ENCODE data around the gene CCDC134. TPM values are rescaled to one million over a fixed set of nuclear protein-coding genes. Genes with fewer than 3 reads are reported as not detected.

CCDC134 gene
- total and polyA plus RNA-seq, 2 donors (not counting 1 experiment from before 2014, with no cell fraction given), result 3.0 to 13.7 TPM

DNA sequence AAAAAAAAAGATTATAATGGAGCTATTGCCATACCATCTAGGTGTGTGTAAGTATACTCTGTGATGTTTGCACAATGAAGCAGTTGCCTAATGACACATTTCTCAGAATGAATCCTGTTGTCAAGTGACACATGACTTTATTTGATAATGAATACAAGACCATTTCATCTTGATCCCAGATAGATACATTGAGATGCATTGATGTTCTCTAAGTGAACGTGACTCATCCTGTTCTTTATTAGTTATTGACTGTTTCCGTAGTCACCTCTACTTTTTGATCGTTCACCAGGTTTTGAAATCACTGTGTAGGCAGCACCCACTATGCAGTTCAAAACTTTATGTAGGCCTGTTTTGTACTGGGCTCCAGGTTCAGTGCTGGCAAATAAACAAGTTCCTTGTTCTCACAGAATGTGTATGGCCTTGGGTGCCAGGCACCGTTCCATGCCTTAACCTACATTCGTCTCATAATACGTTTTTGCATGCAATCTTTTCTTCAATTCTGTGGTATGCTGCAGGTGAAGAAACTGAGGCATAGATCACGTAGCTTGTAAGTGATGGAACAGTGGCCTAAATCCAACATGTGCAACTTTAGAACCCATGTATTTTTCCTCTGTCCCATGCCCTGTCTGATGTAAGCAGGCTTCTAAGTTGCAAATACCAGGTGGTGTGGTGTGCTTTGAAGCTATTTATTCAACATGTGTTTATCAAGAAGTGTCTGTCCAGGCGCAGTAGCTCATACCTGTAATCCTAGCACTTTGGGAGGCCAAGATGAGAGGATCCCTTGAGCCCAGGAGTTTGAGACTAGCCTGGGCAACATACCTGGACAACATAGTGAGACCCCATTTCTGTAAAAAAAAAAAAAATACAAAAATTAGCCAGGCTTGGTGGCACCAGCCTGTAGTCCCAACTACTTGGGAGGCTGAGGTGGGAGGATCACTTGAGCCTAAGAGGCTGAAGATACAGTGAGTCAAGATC, 42.8 kb downstream of the CCDC134 start:
- H4K20me1 ChIP-seq (ENCODE audit: control insufficient read depth, extremely low read depth, insufficient read depth, low read length), result peaks cover 9% of the 10 kb centered on the region
- H3K36me3 ChIP-seq (ENCODE audit: control insufficient read depth, insufficient read depth, low read length), result peaks cover 9% of the 10 kb centered on the region
- no peak for TF ChIP-seq EZH2 (IDR thresholded peaks at IDR 0.05; ENCODE audit: low read length, missing control alignments)
- H2AFZ ChIP-seq (ENCODE audit: low read length), result no peak overlapping the region
- H3K4me1 ChIP-seq (ENCODE audit: control insufficient read depth, extremely low read depth, insufficient read depth, low read length), result no peaks in the 10 kb centered on the region
- no peak for DNase-seq (ENCODE audit: low read depth in 2 of 2)
- no peak overlapping the region for H3K4me2 ChIP-seq (ENCODE audit: extremely low read depth, insufficient read depth, low read length)
- no peak overlapping the region for H3K9ac ChIP-seq (ENCODE audit: insufficient read depth, low read length)
- H3K4me3 ChIP-seq (replicated peaks in 1 of 4; ENCODE audit: control extremely low read depth in 1 of 4, insufficient read depth in 1 of 4, low read depth in 3 of 4, low read length in 4 of 4), result no peak overlapping the region
- no peak overlapping the region for H3K27ac ChIP-seq (ENCODE audit: insufficient read depth, low read length)
- H3K27me3 ChIP-seq (ENCODE audit: control insufficient read depth, insufficient read depth, low read length), result no peaks in the 10 kb centered on the region
- no peaks in the 10 kb centered on the region for H3K9me3 ChIP-seq (ENCODE audit: control insufficient read depth, insufficient read depth, low read depth, low read length)
- H3K79me2 ChIP-seq (ENCODE audit: control insufficient read depth, insufficient read depth, low read length), result peaks cover 74% of the 10 kb centered on the region

DNA sequence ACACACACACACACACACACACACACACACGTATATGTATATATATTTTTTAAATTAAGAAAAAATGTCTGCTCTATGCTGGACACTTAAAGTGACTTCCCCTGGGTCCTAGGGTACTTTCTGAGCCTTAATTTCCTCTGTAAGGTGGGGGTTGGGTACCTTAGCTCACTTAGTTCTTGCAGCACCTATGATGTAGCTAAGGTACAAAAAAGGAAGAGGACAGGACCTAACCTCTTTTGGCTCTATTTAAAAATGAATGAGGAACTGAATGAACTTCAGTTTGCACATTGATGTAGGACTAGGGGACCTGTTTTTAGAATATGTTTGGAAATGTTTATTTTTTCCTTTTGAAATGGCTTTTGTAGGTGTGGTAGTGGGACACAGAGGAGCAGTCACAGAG, 43.6 kb downstream of the CCDC134 start:
- Histone ChIP-seq H3K4me3 (replicated peaks in 1 of 4; ENCODE audit: control extremely low read depth in 1 of 4, insufficient read depth in 1 of 4, low read depth in 3 of 4, low read length in 4 of 4) (no peak overlapping the region), H3K9ac (ENCODE audit: insufficient read depth, low read length) (no peak overlapping the region), H3K27me3 (ENCODE audit: control insufficient read depth, insufficient read depth, low read length) (no peaks in the 10 kb centered on the region), H3K36me3 (ENCODE audit: control insufficient read depth, insufficient read depth, low read length) (peaks cover 5% of the 10 kb centered on the region), H3K79me2 (ENCODE audit: control insufficient read depth, insufficient read depth, low read length) (peaks cover 73% of the 10 kb centered on the region), H3K9me3 (ENCODE audit: control insufficient read depth, insufficient read depth, low read depth, low read length) (no peaks in the 10 kb centered on the region), H2AFZ (ENCODE audit: low read length) (no peak overlapping the region), H3K4me2 (ENCODE audit: extremely low read depth, insufficient read depth, low read length) (no peak overlapping the region), H3K27ac (ENCODE audit: insufficient read depth, low read length) (no peak overlapping the region), H4K20me1 (ENCODE audit: control insufficient read depth, extremely low read depth, insufficient read depth, low read length) (peaks cover 9% of the 10 kb centered on the region), H3K4me1 (ENCODE audit: control insufficient read depth, extremely low read depth, insufficient read depth, low read length) (no peaks in the 10 kb centered on the region)
- DNase-seq (ENCODE audit: low read depth in 2 of 2), result no peak
- TF ChIP-seq CTCF (conservative IDR thresholded peaks at IDR 0.05 in 1 of 2, IDR thresholded peaks at IDR 0.05 in 1 of 2; ENCODE audit: low read depth in 1 of 2, low read length in 2 of 2), result no peak
- no peak for TF ChIP-seq EZH2 (IDR thresholded peaks at IDR 0.05; ENCODE audit: low read length, missing control alignments)

- H3K9me3 ChIP-seq (ENCODE audit: control insufficient read depth, insufficient read depth, low read depth, low read length), result no peaks in the 10 kb centered on the region
- H3K79me2 ChIP-seq (ENCODE audit: control insufficient read depth, insufficient read depth, low read length), result peaks cover 71% of the 10 kb centered on the region
- H3K9ac ChIP-seq (ENCODE audit: insufficient read depth, low read length), result no peak overlapping the region
- no peak overlapping the region for H3K4me3 ChIP-seq (replicated peaks in 1 of 4; ENCODE audit: control extremely low read depth in 1 of 4, insufficient read depth in 1 of 4, low read depth in 3 of 4, low read length in 4 of 4)
- no peak overlapping the region for H3K4me2 ChIP-seq (ENCODE audit: extremely low read depth, insufficient read depth, low read length)
- no peak overlapping the region for H3K27ac ChIP-seq (ENCODE audit: insufficient read depth, low read length)
- no peak overlapping the region for H2AFZ ChIP-seq (ENCODE audit: low read length)
- TF ChIP-seq EZH2 (IDR thresholded peaks at IDR 0.05; ENCODE audit: low read length, missing control alignments), result no peak
- no peak for TF ChIP-seq CTCF (conservative IDR thresholded peaks at IDR 0.05 in 1 of 2, IDR thresholded peaks at IDR 0.05 in 1 of 2; ENCODE audit: low read depth in 1 of 2, low read length in 2 of 2)
- peaks cover 9% of the 10 kb centered on the region for H4K20me1 ChIP-seq (ENCODE audit: control insufficient read depth, extremely low read depth, insufficient read depth, low read length)
- H3K36me3 ChIP-seq (ENCODE audit: control insufficient read depth, insufficient read depth, low read length), result peaks cover 3% of the 10 kb centered on the region
- no peaks in the 10 kb centered on the region for H3K27me3 ChIP-seq (ENCODE audit: control insufficient read depth, insufficient read depth, low read length)
- no peak for DNase-seq (ENCODE audit: low read depth in 2 of 2)
- H3K4me1 ChIP-seq (ENCODE audit: control insufficient read depth, extremely low read depth, insufficient read depth, low read length), result no peaks in the 10 kb centered on the region
Observed at GRCh38 chr22:41844513-41844912, 44.0 kb downstream of the CCDC134 start.
